Right lobe of liver (tissue), 6 donors: ENCODE results near the gene SZRD1. TPM values are rescaled to one million over a fixed set of nuclear protein-coding genes. Genes with fewer than 3 reads are reported as not detected.
"Not testable (repeated sequence)": the region's sequence is repeated elsewhere in the genome, so short reads cannot be mapped to it uniquely, and the experiment has no call there.

ENCODE experiments used
- ATAC-seq, 4 donors: fragments of 200-7000 bp; cut with Tn5 transposase; one replicate each; pipeline ENCODE4 v1.9.1; 2020; ENCODE audit warnings: mild to moderate bottlenecking in 4 of 4, moderate library complexity in 4 of 4
- DNase-seq, 3 donors: peaks; one replicate each; pipeline ENCODE4 v3.0.0-alpha.2; 2020
- H3K27ac ChIP-seq, 3 donors: fragments of 200-600 bp; one replicate each; pipeline ENCODE4 v1.8.0; 2022
- H3K27me3 ChIP-seq, 2 donors: fragments of 200-600 bp; one replicate each; pipeline ENCODE4 v1.8.0; 2022
- H3K36me3 ChIP-seq, 4 donors: fragments of 200-600 bp; sonication (generic) in 1 of 4; one replicate each; pipeline versions ENCODE4 v1.5.1 to v1.8.0; 2017 to 2022; ENCODE audit warnings: control low read depth in 1 of 4
- H3K4me1 ChIP-seq, 4 donors: fragments of 200-600 bp; sonication (generic) in 1 of 4; one replicate each; pipeline versions ENCODE4 v1.5.1 to v1.8.0; 2017 to 2022; ENCODE audit warnings: control low read depth in 1 of 4
- H3K4me3 ChIP-seq, 3 donors: fragments of 200-600 bp; one replicate each; pipeline ENCODE4 v1.8.0; 2022
- H3K9me3 ChIP-seq, 4 donors: fragments of 200-600 bp; sonication (generic) in 1 of 4; one replicate each; pipeline versions ENCODE4 v1.5.1 to v1.8.0; 2017 to 2022; ENCODE audit warnings: control low read depth in 1 of 4
- POLR2A ChIP-seq: fragments of 450-650 bp; IDR thresholded peaks from one replicate; pipeline ENCODE4 v1.6.1; 2017; ENCODE audit warnings: antibody characterized with exemption, mild to moderate bottlenecking
- WGBS: methylation state at CpG from one replicate; pipeline ENCODE4 v1.1.6; 2018; ENCODE audit warnings: low coverage, low lambda C conversion rate; ENCODE audit not compliant: insufficient coverage; ENCODE audit errors: missing lambda C conversion rate; 5-methylcytosine and 5-hydroxymethylcytosine counted together
- intact Hi-C, 2 donors: fragments of 100-400 bp; cut with DNase I; formaldehyde crosslinking; loops; one replicate each; pipeline versions ENCODE4 v1.11.2 to v1.14.1; 2022
- total RNA-seq, 6 experiments: library from RNA; depleted of rRNA in 2 of 6; stranded (reverse); fragments of >200 nt in 2 of 6; fragmentation: NEBNext Ultra II Directional in 3 of 6; extraction: Animal tissue kit (Norgen Biotek cat#: 25700) in 3 of 6; gene quantifications; one replicate each; pipeline versions ENCODE4 v1.1.0 to v1.2.4, GENCODE V29; 2016 to 2023
- TF ChIP-seq, protein P1 (sequence below), 4 donors: fragments of 200-600 bp in 3 of 4; fragments of 450-650 bp in 1 of 4; IDR thresholded peaks; one replicate each; pipeline versions ENCODE4 v1.5.1 to v1.8.0; 2016 to 2022; ENCODE audit warnings: antibody characterized with exemption in 4 of 4, mild to moderate bottlenecking in 2 of 4
- donor health status: DM: no; HTN: yes; CAD: no.
- donor health status: DM: no; HTN: no; CAD: no.
- donor health status: DM: no; HTN: no; CAD: no.
- donor health status: DM: no; HTN: yes; CAD: no.
- donor health status: DM: no; HTN: yes; CAD: no.

Gene SZRD1
- total RNA-seq, 6 experiments from 2014 or later: 41.4 to 57.8 (median 47.5) TPM

DNA sequence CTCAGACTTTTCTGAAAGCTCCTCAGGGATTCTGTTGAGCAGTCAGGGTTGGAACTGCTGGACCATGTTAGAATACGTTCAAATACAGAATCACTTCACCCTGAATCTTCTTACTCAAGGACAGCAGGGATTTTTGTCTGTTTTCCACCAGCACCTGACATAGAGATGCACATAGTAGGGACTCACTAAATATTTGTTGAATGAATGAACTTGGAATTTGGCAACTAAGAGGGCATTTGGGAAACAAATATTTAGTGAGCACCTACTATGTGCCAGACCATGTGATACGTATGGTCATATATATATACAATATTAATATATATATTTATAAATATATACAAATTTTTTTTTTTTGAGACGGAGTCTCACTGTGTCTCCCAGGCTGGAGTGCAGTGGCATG lies 10.2 kb upstream of the SZRD1 start:
- intact Hi-C loops: loop anchor here in 1 of 2 donors (10.0 kb wide), 1 partner anchor 102 kb away; no protein-coding TSS in a partner anchor
- H3K9me3 ChIP-seq: no peaks in the 10 kb centered on the region
- no peak for DNase-seq
- H3K4me3 ChIP-seq: no peak overlapping the region
- WGBS: 100% methylated on average over 2 of the region's 3 CpGs
- no peaks in the 10 kb centered on the region for H3K27me3 ChIP-seq
- H3K27ac ChIP-seq: no peak overlapping the region
- H3K4me1 ChIP-seq: no peaks in the 10 kb centered on the region
- TF ChIP-seq, protein P1, sequence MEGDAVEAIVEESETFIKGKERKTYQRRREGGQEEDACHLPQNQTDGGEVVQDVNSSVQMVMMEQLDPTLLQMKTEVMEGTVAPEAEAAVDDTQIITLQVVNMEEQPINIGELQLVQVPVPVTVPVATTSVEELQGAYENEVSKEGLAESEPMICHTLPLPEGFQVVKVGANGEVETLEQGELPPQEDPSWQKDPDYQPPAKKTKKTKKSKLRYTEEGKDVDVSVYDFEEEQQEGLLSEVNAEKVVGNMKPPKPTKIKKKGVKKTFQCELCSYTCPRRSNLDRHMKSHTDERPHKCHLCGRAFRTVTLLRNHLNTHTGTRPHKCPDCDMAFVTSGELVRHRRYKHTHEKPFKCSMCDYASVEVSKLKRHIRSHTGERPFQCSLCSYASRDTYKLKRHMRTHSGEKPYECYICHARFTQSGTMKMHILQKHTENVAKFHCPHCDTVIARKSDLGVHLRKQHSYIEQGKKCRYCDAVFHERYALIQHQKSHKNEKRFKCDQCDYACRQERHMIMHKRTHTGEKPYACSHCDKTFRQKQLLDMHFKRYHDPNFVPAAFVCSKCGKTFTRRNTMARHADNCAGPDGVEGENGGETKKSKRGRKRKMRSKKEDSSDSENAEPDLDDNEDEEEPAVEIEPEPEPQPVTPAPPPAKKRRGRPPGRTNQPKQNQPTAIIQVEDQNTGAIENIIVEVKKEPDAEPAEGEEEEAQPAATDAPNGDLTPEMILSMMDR (IDR thresholded peaks at IDR 0.05): no peak
- no peak for TF ChIP-seq POLR2A
- no peak for ATAC-seq
- no peaks in the 10 kb centered on the region for H3K36me3 ChIP-seq

DNA sequence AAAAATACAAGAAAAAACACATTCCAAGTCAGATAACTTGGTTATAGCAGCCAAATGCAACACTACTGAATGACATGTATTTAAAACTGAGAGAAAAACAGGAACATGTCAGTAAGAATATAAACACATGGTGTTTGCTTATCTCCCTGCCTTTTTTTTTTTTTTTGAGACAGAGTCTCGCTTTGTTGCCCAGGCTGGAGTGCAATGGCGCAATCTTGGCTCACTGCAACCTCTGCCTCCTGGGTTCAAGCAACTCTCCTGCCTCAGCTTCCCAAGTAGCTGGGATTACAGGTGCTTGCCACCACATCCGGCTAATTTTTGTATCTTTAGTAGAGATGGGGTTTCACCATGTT lies 1.9 kb upstream of the SZRD1 start:
- ATAC-seq, H3K27me3 ChIP-seq, H3K4me3 ChIP-seq, DNase-seq, H3K36me3 ChIP-seq, H3K9me3 ChIP-seq: not testable (repeated sequence)
- Histone ChIP-seq H3K4me1 (peaks cover 0 to 13% (median 3%) of the 10 kb centered on the region in 4 donors), H3K27ac (peak overlapping the region in 1 of 3 donors; percentile 4)
- intact Hi-C loops: loop anchor here in 1 of 2 donors (10.0 kb wide), 1 partner anchor 290 kb away; the partner anchor contains the start of gene FAM131C
- 42% methylated on average over 3 of the region's 3 CpGs for WGBS

DNA sequence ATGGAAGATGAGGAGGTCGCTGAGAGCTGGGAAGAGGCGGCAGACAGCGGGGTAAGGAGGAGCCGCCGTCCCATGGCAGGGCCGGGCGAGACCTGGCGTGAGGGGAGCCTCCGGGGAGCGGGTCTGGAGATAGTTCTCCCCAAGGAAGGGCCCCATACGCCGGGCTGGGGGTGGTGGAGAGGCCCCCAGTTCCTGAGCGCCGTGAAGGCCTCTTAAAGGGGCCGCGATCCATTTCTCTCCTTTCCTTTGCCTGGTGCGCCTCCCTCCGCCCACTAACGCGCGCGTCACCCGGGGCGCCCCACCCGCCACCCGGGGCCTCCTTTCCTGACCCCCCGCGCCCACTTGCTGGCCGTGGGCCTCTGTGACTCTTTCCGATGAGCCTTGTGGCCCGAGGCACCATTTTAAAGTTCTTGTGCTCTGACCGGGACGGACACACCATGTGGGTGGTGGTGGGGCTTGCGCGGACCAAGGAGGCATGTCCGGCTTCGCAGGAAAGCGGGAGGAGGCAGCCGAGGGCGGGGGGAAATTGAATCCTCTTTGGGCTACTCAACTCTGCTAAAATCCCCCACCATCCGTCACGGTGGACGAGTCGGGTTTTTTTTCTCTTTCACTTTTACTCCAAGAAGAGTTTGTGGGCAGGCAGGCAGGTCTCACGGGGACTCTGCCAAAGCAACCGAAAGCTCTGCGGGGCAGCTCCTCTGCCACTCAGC lies 371 bp downstream of the SZRD1 start:
- peak overlapping the region; percentile 88 to 96 (median 92) for H3K4me3 ChIP-seq
- TF ChIP-seq, protein P1 (IDR thresholded peaks at IDR 0.05): peak in 3 of 4 donors; percentile 4 to 31 (median 10)
- peak; percentile 84 for TF ChIP-seq POLR2A
- 0% methylated on average over 5 of the region's 47 CpGs for WGBS
- H3K9me3 ChIP-seq: no peaks in the 10 kb centered on the region
- H3K27ac ChIP-seq: peak overlapping the region; percentile 94 to 96 (median 94)
- ATAC-seq (peak; percentile 79 to 90 (median 86)), DNase-seq (peak; percentile 84 to 89 (median 85))
- H3K4me1 ChIP-seq: peaks cover 0 to 22% (median 7%) of the 10 kb centered on the region in 4 donors
- H3K36me3 ChIP-seq: no peaks in the 10 kb centered on the region
- H3K27me3 ChIP-seq: no peaks in the 10 kb centered on the region
- intact Hi-C loops: loop anchor here in 1 of 2 donors (10.0 kb wide), 1 partner anchor 293 kb away; the partner anchor contains the start of gene FAM131C

DNA sequence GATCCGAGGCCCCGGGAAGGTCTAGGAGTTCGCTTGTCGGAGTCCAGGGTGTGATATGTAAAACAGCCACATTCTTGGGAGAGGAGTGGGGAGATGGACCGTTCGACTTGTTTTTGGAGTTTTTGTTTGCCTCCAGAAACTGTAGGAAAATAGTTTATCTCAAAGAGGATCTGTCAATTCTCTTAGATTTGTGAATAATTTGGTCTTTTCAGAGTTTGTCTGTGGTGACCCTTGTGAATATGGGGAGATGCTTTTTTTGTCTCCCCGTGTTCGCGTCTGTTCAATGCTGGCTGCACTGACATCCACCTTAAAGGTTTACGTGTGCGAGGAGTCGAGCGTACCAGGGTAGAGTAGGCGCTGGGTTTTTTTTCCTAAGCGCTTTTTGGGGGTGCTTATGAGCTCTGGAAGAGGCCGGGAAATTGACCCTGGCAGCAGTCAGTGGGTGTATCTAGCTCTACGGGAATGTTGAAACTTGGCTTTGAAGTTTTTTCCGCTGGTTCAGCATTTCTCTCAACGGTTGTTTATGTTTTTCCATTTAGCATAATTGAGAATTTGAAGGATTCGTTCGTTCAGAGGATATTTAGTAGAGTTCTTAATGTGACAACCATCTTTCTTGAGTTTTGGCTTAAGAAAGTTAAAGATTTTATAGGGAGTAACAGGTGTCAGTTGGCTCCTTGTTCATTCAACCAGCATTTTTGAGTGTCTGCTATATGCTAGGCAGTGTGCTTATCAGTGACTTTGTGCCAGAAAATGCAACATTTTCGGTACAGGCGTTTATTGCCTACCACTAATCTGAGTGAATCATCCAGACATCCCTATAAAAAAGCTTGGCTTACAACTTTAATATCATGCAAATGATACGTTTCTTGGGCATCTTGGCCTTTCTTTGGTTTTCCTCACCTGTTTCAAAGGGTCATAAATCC lies 1.2 kb downstream of the SZRD1 start:
- WGBS: 1% methylated on average over 24 of the region's 24 CpGs
- H3K9me3 ChIP-seq: no peaks in the 10 kb centered on the region
- ATAC-seq (no peak), DNase-seq (no peak)
- H3K36me3 ChIP-seq: no peaks in the 10 kb centered on the region
- peak overlapping the region; percentile 94 to 96 (median 94) for H3K27ac ChIP-seq
- TF ChIP-seq, protein P1 (IDR thresholded peaks at IDR 0.05): no peak
- no peak for TF ChIP-seq POLR2A
- intact Hi-C loops: loop anchor here in 1 of 2 donors (10.0 kb wide), 1 partner anchor 293 kb away; the partner anchor contains the start of gene FAM131C
- H3K27me3 ChIP-seq: no peaks in the 10 kb centered on the region
- peaks cover 0 to 29% (median 10%) of the 10 kb centered on the region in 4 donors for H3K4me1 ChIP-seq
- peak overlapping the region; percentile 88 to 96 (median 92) for H3K4me3 ChIP-seq
